HG03442 (cell line): Measurements from ENCODE around the gene SCAPER.

ENCODE experiments used
- ATAC-seq: cut with Tn5 transposase; IDR thresholded peaks from one replicate; pipeline ENCODE4 v1.9.1; 2021; ENCODE audit warnings: mild to moderate bottlenecking, moderate library complexity; ENCODE audit not compliant: unreplicated experiment

Gene SCAPER

DNA sequence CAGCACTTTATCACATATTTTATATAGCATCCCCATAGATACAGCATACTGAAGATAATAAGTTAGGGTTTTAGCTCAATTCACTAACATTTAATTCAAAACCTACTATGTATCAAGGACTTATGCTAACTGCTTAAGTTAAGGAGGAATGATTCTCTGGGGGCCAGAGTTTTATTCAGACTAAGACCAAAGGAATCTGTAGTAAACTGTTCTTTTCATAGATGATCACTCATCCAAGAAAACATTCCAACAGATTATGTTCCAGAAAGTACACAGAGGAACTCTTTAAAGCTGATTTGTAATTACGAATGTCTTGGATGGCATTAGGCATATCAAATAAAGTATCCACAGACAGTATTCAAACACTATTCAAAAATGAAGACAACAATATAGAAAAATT lies 226.4 kb downstream of the SCAPER start:
- ATAC-seq: no peak

DNA sequence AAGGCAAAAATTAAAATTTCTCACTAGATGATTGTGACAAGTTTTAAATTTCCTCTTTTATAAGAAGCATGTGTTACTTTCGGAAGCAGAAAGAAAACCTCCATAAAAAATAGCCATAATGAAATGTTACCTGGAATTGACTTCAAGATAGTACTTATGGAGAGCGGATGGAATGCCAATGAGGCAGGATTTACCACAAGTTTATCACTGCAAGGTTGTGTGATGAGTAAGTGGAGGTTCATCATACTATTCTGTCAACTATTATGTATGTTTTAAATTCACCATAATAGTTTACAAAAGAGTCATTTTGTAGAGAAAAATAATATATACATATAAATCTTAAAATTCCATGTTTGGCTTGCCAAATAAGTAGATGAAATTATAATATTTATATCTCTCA lies 230.3 kb downstream of the SCAPER start:
- ATAC-seq: no peak

DNA sequence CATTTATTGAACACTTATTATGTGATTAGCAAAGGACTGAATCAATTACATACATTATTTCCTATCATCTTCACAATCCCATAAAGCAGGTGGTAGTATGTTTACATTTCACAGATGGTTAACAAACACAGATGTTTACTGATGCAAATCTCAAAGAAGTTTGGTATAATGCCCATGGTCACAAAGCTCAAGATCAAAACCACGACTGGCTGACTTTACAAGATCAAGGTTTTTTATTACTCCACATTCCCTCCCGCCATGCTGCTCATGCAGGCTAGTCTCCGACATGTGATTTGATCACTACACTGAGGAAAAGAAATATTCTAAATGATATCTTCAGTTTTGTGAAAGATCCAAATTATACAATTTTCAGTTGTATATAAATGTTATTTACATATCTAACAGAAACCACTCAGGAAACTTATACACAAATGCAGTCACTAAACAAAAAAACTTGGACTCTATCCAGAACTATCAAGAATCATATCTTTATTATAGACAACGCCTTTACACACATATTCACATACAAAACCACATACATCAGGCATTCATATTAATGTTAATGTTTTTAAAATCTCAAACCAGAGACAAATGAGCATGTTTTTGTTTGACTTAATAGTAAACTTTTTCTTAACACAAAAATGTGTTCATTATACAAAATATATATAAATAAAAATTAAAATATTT lies 235.5 kb downstream of the SCAPER start:
- ATAC-seq: no peak

DNA sequence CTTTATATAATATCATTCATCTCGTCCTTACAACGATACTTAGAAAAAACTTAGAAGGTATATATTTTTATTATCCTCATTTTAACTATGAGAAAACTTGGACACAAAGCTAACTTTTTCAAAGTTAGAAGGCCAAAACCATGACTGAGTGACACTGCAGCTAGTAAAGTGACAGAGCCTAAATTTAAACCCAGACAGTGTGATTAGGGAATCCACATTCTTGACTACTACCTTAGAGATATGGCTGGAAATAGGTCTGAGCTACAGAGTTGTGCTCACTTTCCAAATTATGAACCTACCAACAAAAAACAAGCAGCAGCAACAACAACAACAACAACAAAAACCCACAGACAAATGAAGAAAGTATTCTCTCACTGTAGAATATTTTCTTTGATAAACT lies 236.2 kb downstream of the SCAPER start:
- no peak for ATAC-seq

DNA sequence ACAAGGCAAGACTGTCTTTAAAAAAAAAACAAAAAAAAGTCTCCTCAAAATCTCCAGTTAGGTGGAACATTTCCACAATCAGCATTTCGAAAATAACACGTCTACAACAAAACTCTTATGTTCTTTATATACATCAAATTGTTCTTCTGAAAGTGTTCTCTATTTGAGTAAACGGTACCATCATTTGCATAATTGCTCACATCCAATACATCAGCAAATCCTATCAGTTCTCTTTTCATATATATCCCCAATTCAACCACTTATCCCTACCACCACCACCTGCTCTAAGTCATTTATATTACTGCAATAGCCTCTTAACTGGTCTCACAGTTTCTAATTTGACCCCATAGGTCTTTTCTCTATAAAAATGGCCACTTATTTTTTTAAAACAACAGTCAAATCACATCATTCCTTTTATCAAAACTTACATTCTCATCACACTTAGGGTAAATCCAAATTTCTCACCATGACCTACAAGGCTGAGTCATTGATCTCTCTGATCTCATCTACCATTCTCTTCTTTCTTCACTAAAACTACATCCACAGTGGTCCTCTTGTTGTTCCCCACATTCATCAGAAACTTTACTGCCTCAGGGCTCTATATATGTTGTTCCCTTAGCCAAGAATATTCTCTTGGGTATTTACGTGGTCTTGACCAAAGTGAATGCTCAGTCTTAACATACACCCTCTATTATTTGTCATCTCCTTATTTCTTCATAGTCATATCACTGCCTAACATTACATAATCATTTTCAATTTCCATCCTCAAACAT lies 237.0 kb downstream of the SCAPER start:
- ATAC-seq: no peak

DNA sequence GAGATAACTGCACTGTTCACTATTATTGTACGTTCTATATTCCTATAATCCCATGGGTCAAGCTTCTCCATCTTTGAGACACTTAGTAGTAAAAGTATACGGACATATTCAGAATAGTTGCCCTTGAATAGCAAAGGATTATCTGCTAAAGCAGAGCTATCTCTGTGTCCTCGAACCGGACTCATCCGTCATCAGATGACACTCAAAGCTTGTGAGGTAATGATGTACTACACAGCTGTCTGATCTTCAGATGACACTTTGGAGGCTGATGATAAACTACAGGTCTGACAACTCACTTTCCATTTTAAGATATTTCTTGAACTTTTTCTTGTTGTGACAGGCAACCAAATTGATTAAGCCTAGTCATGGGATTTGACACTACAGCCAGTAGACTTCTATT lies 240.2 kb downstream of the SCAPER start:
- no peak for ATAC-seq

DNA sequence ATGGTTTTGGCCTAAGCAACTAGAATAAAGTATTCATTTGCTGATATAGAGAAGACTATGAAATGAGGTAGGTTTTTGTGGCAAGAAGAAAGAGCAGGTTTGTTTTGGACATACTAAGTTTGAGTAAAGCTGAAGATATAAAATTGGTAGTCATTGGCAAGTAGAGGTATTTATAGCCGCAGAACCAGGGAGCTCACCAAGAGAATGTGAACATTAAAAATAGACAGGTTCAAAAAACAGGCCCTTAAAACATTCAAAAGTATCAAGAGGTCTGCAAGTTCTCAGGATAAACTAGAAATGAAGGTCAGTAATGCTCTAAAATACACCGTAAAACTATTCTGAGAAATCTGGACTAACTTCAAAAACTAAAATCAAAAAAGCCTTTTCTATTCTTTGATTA lies 240.7 kb downstream of the SCAPER start:
- ATAC-seq: no peak

DNA sequence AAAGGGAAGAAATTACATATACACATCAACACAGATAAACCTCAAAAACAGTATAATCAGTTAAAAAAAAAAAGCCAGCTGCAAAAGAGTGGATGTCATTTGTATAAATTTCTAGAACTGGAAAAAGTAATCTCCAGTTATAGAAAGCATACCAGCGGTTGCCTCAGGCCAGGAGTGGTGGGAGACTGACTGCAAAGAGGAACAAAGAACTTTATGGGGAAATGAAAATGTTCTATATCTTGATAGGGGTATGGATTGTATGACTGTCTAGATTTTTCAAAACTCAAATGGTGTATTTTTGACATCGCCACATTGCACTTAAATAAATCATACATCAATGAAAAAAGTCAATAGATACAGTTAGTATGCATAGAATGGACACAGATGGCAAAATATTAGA lies 241.6 kb downstream of the SCAPER start:
- no peak for ATAC-seq

DNA sequence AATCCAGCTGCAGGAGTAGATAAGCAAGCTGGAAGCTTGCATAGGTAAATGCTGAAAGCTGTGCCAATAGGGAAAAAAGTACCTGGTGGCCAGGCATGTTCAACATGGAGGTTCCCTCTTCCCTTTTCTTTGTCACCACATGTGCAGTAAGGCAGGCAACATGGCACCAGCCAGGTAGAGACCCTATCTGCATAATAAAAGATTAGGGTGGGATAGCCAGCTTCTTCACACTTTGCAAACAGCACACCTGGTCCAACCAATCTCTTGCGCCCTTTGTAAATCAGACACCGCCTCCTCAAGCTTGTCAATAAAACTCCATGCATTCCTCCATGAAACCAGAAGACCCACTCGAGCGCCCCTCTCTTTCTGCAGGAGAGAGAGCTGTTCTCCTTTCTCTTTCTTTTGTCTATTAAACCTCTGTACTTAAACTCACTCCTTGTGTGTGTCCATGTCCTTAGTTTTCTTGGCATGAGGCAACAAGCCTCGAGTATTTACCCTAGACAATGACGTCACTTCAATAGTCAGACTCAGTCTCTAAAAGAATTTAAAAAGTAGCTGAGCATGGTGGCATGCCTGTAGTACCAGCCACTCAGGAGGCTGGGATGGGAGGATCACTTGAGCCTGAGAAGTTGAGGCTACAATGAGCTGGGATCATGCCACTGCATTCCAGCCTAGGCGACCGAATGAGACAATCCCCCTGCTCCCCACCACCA lies 256.3 kb downstream of the SCAPER start:
- ATAC-seq: no peak

DNA sequence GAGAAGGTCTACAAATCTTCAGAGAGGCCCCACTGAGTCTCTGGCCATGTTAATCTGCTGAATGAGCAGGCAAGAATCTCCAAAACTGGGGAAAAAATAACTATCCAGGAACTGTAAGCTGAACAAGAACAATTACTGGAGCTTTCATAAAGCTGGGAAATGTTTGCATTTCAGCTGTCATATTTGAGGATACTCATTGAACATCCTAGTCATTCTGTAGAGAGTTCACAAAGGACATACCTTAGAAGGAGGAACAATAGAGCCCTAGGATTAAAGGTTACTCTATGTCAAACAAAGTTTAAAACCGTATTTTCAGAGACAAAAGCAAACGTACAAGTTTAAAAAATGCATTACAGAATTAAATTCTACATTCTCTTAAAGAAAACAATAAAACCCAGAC lies 257.5 kb downstream of the SCAPER start:
- ATAC-seq: no peak

DNA sequence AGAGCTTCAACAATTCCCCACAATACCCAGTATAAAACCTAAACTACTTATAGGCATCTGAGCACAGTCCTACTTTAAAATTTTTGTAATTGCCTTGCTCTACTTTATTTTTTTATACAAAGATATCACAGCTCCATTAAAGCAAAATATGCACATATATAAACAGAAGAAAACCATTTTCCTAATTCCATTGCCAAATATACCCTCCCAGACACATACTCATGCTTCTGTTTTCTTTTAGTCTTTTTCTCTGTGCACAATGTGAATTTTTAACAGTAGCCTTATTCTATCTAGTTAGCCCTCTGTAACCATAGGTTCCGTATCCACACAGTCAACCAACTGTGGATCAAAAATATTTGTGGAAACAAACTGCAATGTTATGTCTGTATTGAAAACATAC lies 260.5 kb downstream of the SCAPER start:
- no peak for ATAC-seq

DNA sequence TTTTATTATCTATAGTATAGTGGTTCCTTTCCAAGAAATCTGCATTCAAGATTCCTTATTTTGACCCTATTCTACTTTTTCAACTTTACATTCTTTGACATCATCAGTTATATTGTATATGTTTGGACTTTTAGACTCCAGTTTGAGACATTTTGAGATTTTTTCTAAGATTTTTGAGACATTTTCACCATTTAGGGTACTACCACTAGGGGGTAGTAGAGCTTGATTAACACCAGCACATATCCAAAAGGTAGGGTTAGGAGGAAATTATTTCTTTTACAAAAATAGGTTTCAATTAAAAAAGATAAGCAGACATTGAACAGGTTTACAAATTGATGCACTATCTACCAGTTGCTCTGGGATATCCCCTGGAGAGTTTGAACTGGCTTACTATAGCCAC lies 262.5 kb downstream of the SCAPER start:
- no peak for ATAC-seq

DNA sequence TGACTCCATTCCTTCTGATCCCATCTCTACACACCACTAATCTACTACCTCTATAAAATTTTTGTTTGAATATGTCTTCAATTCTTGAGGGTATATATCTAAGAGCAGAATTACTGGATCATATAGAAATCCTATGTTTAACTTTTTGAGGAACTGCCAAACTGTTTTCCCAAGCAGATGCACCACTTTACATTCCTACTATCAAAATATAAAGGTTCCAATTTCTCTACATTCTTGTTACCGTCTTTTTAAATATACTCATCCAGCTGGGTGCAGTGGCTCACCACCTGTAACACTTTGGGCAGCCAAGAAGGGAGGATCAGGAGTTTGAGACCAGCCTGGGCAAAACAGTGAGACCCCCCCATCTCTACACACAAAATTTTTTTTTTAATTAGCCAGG lies 268.0 kb downstream of the SCAPER start:
- no peak for ATAC-seq

DNA sequence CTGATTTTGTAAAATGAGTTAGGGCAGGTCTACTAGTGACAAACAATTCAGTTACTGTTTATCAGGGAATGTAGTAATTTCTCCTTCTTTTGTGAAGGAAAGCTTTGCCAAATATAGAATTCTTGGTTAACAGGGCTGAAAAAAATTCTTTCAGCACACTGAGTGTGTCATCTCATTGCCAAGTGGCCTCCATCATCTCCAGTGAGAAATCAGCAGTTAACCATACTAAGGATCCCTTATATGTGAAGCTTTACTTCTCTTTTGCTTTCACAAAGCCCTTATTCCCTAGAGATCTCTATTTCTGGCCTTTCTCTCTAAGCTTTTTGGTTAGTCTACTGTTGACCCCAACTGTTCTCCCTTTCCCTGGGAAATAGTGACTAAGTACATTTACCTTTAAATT lies 269.1 kb downstream of the SCAPER start:
- ATAC-seq: no peak

DNA sequence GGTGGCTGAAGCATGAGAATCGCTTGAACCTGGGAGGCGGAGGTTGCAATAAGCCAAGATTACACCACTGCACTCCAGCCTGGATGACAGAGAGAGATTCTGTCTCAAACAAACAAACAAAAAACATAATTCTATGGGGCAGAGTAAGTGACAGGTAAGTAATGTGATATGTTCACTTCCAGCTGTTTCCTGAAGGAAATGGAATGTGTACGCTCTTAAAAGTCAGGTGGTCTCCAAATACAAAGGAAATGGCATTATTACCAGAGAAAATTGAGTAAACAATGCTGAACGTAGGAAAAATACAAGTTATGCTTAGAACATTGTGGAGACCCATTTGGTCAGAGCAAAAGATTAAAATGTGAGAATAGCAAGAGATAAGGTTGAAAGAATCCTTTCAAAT lies 278.5 kb downstream of the SCAPER start:
- no peak for ATAC-seq

DNA sequence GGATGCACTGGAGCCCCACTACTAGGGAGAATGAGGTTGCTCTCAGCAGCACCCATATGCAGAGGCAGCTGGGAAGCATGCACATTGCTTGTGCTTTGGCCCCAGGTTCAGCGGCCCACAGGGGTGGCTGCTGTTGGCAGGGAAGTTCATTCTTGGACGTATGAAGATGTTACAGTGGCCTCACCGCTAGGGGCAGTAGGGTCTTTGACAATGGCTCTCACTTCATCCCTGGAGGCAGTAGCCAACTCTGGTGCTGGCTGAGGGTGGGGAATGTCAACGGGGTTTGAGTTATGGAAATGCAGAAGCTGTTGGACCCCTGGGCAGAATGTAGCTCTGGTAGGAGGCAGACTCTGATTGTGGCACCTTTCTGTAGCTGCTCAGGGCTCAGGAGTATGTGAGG lies 279.9 kb downstream of the SCAPER start:
- no peak for ATAC-seq

DNA sequence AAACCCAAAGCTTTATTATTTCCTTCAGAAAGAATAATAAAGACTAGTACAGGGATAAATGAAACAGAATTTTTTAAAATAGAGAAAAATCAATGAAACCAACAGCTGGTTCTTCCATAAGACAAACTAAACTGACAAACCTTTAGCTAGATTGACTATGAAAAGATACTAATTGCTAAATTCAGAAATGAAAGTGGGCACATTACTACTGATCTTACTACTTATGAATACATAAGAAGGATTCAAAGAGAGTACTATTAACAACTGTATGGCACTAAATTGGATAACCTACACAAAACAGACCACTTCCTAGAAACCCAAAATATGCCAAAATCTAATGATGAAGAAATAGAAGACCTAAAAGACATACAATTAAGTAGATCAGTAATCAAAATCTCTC lies 290.4 kb downstream of the SCAPER start:
- no peak for ATAC-seq

DNA sequence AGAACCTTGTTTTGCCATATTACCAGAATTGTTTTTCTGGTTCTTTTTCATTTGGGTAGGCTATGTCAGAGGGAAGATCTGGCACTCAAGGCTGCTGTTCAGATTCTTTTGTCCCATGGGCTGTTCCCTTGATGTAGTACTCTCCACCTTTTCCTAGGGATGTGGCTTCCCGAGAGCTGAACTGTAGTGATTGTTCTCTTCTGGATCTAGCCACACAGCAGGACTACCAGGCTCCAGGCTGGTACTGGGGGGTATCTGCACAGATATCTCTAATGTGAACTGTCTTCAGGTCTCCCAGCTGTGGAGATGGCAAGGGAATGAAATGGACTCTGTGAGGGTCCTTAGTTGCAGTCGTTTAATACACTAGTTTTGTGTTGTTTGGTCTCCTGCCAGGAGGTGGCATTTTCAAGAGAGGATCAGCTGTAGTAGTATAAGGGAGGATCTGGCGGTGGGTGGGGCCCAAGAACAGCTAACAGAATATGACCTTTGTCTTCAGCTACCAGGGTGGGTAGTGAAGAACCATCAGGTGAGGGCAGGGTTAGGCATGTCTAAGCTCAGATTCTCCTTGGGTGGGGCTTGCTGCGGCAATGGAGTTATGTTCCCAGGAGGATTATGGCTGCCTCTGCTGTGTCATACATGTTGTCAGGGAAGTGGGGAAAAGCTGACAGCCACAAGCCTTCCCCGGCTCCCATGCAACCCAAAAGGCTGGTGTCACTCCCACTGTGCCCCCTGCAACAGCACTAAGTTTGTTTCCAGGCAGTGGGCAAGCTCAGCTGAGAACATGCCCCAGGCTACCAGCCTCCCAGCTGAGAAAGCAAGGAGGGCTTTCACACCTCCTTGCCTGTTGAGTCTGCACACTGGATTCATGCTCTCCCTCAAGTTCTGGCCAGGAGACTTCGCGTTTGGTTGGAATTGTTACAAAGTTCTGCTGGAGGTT lies 316.1 kb downstream of the SCAPER start:
- ATAC-seq: no peak

DNA sequence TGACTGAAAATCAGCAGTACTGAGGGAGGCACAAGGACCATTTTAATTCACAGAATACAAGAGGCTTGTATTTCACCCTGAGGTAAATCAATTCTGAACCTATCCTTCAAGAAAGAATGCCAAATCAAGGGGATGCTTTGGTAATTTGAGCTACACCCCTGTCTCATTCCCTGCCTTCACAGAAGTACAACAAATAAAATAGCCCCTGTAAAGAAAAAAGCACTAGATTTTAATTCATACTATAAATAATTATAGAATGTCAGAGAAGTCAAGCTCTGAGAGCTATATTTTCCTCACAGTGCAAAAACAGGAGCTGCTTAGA lies 319.6 kb downstream of the SCAPER start:
- ATAC-seq: no peak

DNA sequence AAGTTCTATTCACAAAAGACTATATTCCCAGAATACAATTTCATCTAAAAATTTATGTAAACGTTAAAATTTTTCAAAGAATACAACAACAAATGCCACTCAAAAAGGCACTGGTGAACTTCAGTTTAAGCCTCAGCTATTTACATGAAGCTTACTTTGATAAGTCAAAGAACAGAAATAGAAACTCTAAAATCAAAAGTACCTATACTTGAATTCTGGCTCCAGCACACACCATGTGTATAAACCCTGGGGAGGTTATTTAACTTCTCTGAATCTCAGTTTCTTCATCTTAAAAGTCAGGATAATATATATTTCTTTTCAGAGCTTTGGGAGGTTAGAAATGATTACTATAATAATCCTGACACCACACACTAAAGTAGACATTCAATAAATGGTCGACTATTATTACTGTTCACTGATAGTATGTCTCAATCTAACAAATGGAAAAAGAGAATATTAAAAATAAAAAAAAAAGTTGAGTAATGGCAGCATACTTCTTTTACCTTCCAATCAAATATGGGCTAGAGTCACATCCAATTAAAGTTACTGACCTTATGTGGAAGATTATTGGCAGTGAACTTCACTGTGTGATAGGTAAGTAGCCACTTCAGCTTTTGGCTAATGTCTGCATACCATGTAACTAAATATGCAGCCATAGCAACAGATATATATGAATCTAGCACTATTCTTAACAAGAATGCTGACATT lies 320.1 kb downstream of the SCAPER start:
- ATAC-seq: no peak

DNA sequence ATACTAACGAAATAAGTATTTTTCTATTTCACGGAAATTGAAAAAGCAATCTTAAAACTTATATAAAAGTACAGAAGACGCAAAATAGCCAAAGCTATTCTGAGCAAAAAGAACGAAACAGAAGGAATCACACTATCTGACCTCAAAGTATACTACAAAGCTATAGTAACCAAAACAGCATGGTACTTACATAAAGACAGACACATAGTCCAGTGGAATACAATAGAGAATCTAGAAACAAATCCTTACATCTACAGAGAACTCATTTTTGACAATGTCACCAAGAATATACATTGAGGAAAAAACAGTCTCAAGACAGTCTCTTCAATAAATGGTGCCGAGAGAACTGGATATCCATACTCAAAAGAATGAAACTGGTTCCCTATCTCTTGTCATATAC lies 322.6 kb downstream of the SCAPER start:
- ATAC-seq: no peak
